ENCODE measurements around the gene DAZAP2.
A peak's percentile ranks its signal among the peaks of the same experiment; 100 is the strongest.

The DAZAP2 gene

GRCh38 chr12:51238510-51239334, at the start of gene DAZAP2:
Gene DAZAP2, plus strand, starts transcription at chr12:51238826. Its CDS starts 82 bp downstream, at chr12:51238908.
- peak; percentile 97 for DNase-seq

GRCh38 chr12:51189790-51190355, 48.8 kb upstream of the DAZAP2 start:
- no peak for DNase-seq

GRCh38 chr12:51190820-51191219, 47.8 kb upstream of the DAZAP2 start:
- no peak for DNase-seq

GRCh38 chr12:51191516-51192283, 46.9 kb upstream of the DAZAP2 start:
- no peak for DNase-seq

GRCh38 chr12:51192284-51192671, 46.3 kb upstream of the DAZAP2 start:
- DNase-seq: no peak

GRCh38 chr12:51195841-51196240, 42.8 kb upstream of the DAZAP2 start:
- no peak for DNase-seq

GRCh38 chr12:51196547-51196946, 42.1 kb upstream of the DAZAP2 start:
- DNase-seq: no peak

GRCh38 chr12:51197736-51198567, 40.7 kb upstream of the DAZAP2 start:
- no peak for DNase-seq

- DNase-seq: no peak
These were observed 39.9 kb upstream of the DAZAP2 start for GRCh38 chr12:51198568-51199365.

GRCh38 chr12:51199366-51199945, 39.2 kb upstream of the DAZAP2 start:
- DNase-seq: no peak

GRCh38 chr12:51200156-51200555, 38.5 kb upstream of the DAZAP2 start:
- DNase-seq: no peak

GRCh38 chr12:51200806-51201205, 37.8 kb upstream of the DAZAP2 start:
- no peak for DNase-seq

GRCh38 chr12:51202718-51203117, 35.9 kb upstream of the DAZAP2 start:
- no peak for DNase-seq

- DNase-seq: no peak
These were observed 33.3 kb upstream of the DAZAP2 start for GRCh38 chr12:51205350-51205749.

- no peak for DNase-seq
These were observed 30.5 kb upstream of the DAZAP2 start for GRCh38 chr12:51208016-51208660.

- DNase-seq: no peak
These were observed 29.4 kb upstream of the DAZAP2 start for GRCh38 chr12:51209259-51209658.

GRCh38 chr12:51210690-51211395, 27.8 kb upstream of the DAZAP2 start:
- no peak for DNase-seq

- no peak for DNase-seq
These were observed 23.7 kb upstream of the DAZAP2 start for GRCh38 chr12:51214895-51215294.

- DNase-seq: no peak
These were observed 22.0 kb upstream of the DAZAP2 start for GRCh38 chr12:51216642-51217041.
